Heart right ventricle (tissue), 16 donors: Measurements from ENCODE around the gene WDR91. TPM values are rescaled to one million over a fixed set of nuclear protein-coding genes. Genes with fewer than 3 reads are reported as not detected.

Experiments
- ATAC-seq, 8 donors: fragments of 200-7000 bp; cut with Tn5 transposase; one replicate each; pipeline ENCODE4 v1.9.1; 2020; ENCODE audit warnings: mild to moderate bottlenecking in 8 of 8, moderate library complexity in 8 of 8, moderate number of reproducible peaks in 1 of 8
- DNase-seq, 2 donors: peaks; one replicate each; pipeline ENCODE4 v3.0.0-alpha.2; 2020
- H3K27ac ChIP-seq, 10 donors: fragments of 200-600 bp; sonication (generic) in 2 of 10; one replicate each; pipeline versions ENCODE4 v1.5.0 to v1.8.0; 2020 to 2022; ENCODE audit warnings: mild to moderate bottlenecking in 3 of 10
- H3K27me3 ChIP-seq, 7 donors: fragments of 200-600 bp; one replicate each; pipeline ENCODE4 v1.8.0; 2021 to 2022; ENCODE audit warnings: mild to moderate bottlenecking in 2 of 7
- H3K36me3 ChIP-seq, 9 donors: fragments of 200-600 bp; sonication (generic) in 1 of 9; one replicate each; pipeline versions ENCODE4 v1.5.0 to v1.8.0; 2020 to 2022; ENCODE audit warnings: mild to moderate bottlenecking in 2 of 9
- H3K4me1 ChIP-seq, 9 donors: fragments of 200-600 bp; sonication (generic) in 1 of 9; one replicate each; pipeline versions ENCODE4 v1.5.0 to v1.8.0; 2020 to 2022; ENCODE audit warnings: mild to moderate bottlenecking in 4 of 9
- H3K4me3 ChIP-seq, 10 donors: fragments of 200-600 bp; sonication (generic) in 2 of 10; one replicate each; pipeline versions ENCODE4 v1.5.0 to v1.8.0; 2020 to 2022; ENCODE audit warnings: mild to moderate bottlenecking in 7 of 10, moderate library complexity in 2 of 10
- H3K9me3 ChIP-seq, 11 donors: fragments of 200-600 bp in 10 of 11; sonication (generic) in 2 of 11; one replicate each; pipeline versions ENCODE4 v1.5.0 to v1.8.0; 2013 to 2022; ENCODE audit warnings: mild to moderate bottlenecking in 2 of 11, control low read depth in 1 of 11, moderate library complexity in 1 of 11
- WGBS, 2 donors: extraction: QIAGEN DNeasy Blood & Tissue Kit; methylation state at CpG; one replicate each; pipeline ENCODE4 v1.1.7; 2013; ENCODE audit warnings: inconsistent platforms in 1 of 2; 5-methylcytosine and 5-hydroxymethylcytosine counted together
- intact Hi-C, 10 donors: fragments of 100-400 bp; cut with DNase I; formaldehyde crosslinking; loops; one replicate each; pipeline versions ENCODE4 v1.11.1 to v1.14.2; 2022
- polyA plus RNA-seq, 2 donors: library from polyadenylated mRNA; stranded (reverse); fragments of 200-250 nt; gene quantifications; one replicate each; pipeline ENCODE4 v1.2.3, GENCODE V29; 2013
- total RNA-seq, 10 donors: library from RNA; stranded (reverse); fragmentation: NEBNext Ultra II Directional in 3 of 10; extraction: Animal tissue kit (Norgen Biotek cat#: 25700) in 3 of 10; gene quantifications; one replicate each; pipeline versions ENCODE4 v1.2.1 to v1.2.4, GENCODE V29; 2021 to 2023
- TF ChIP-seq, protein P1 (sequence below), 9 donors: fragments of 200-600 bp; sonication (generic) in 2 of 9; IDR thresholded peaks; one replicate each; pipeline versions ENCODE4 v1.5.0 to v1.8.0; 2021 to 2022; ENCODE audit warnings: antibody characterized with exemption in 9 of 9, mild to moderate bottlenecking in 5 of 9, moderate library complexity in 1 of 9
- donor health status: Arrhythmogenic right ventricular cardiomyopathy.
- donor health status: ischemic (EF 13 %, LVEDD 7.1; RV severe dilation, severe dysfunction).
- donor health status: healthy with polysubstance abuse.
- donor health status: DM: no; HTN: yes; CAD: no.
- donor health status: DM: no; HTN: no; CAD: no.
- donor health status: ischemic (EF 25% LVEDD 6.9; RV normal size, moderate dysfunction).
- donor health status: ischemic (EF 25% LVEDD 5.7; RV mildly dilated, moderate dysfunction).
- donor health status: healthy.
- donor health status: DM: yes; HTN: yes; CAD: no.
- donor health status: Ischemic cardiomyopathy.
- donor health status: ischemic (EF 35%, LVEDD 5.7; RV mildly dilated, moderate dysfunction).
- donor health status: nonischemic (EF 11% LVEDD 7.7; RV severe dilation, severe dysfunction).
- donor health status: DM: yes; HTN: yes; CAD: no.
- donor health status: PGD.
- donor health status: ischemic (EF 29% LVEDD 5.4; RV normal size, mild dysfunction).
- donor health status: nonischemic (EF 23%, LVEDD 6.1; RV moderate dilation, normal function).

WDR91 gene
- total and polyA plus RNA-seq, 12 donors, result 3.0 to 10.4 (median 5.9) TPM

- DNase-seq (no peak), ATAC-seq (no peak)
- whole genome bisulfite sequencing, 2 donors, result 79 to 80% methylated on average over 1 of the region's 1 CpG
- peaks cover 0 to 43% (median 19%) of the 10 kb centered on the region in 11 donors for H3K9me3 ChIP-seq
- TF ChIP-seq, protein P1, sequence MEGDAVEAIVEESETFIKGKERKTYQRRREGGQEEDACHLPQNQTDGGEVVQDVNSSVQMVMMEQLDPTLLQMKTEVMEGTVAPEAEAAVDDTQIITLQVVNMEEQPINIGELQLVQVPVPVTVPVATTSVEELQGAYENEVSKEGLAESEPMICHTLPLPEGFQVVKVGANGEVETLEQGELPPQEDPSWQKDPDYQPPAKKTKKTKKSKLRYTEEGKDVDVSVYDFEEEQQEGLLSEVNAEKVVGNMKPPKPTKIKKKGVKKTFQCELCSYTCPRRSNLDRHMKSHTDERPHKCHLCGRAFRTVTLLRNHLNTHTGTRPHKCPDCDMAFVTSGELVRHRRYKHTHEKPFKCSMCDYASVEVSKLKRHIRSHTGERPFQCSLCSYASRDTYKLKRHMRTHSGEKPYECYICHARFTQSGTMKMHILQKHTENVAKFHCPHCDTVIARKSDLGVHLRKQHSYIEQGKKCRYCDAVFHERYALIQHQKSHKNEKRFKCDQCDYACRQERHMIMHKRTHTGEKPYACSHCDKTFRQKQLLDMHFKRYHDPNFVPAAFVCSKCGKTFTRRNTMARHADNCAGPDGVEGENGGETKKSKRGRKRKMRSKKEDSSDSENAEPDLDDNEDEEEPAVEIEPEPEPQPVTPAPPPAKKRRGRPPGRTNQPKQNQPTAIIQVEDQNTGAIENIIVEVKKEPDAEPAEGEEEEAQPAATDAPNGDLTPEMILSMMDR (IDR thresholded peaks at IDR 0.05), result no peak
- no peak overlapping the region for H3K27ac ChIP-seq
- H3K4me1 ChIP-seq, result peaks cover 22 to 62% (median 47%) of the 10 kb centered on the region in 9 donors
- H3K4me3 ChIP-seq, result no peak overlapping the region
- H3K27me3 ChIP-seq, result no peaks in the 10 kb centered on the region
- peaks cover 0 to 52% (median 0%) of the 10 kb centered on the region in 9 donors for H3K36me3 ChIP-seq
- intact Hi-C loops, result no loop called here
These were observed 56.6 kb downstream of the WDR91 start for GRCh38 chr7:135154734-135155133.

DNA sequence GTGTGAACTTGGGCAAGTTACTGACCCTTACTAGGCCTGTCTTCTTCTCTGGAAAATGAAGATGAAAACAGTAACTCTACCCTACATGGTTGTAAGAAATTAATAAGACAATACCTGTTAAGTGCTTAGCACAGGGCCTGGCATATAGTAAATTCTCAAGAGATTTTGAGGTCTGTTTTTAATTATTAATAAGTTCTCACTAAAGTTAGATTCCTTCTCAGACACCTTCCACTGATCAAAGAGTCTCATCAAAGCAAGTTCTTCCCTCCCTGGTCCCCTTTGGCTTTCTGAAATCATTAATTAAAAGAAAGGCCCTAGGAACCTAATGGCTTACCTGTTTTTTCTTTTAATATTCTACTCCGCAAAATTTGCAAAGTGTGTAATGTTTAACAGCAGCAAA is 58.9 kb downstream of the WDR91 start:
- ATAC-seq (no peak), DNase-seq (no peak)
- H3K4me3 ChIP-seq, result no peak overlapping the region
- intact Hi-C loops, result no loop called here
- no peaks in the 10 kb centered on the region for H3K27me3 ChIP-seq
- 53 to 97% methylated on average over 1 of the region's 1 CpG for WGBS, 2 donors
- H3K36me3 ChIP-seq, result peaks cover 0 to 50% (median 0%) of the 10 kb centered on the region in 9 donors
- peak overlapping the region in 3 of 10 donors; percentile 94 to 96 (median 95) for H3K27ac ChIP-seq
- TF ChIP-seq, protein P1 (IDR thresholded peaks at IDR 0.05), result no peak
- peaks cover 0 to 43% (median 19%) of the 10 kb centered on the region in 11 donors for H3K9me3 ChIP-seq
- H3K4me1 ChIP-seq, result peaks cover 2 to 49% (median 35%) of the 10 kb centered on the region in 9 donors

- no peak for DNase-seq
- peaks cover 0 to 41% (median 0%) of the 10 kb centered on the region in 9 donors for H3K36me3 ChIP-seq
- peak overlapping the region in 2 of 10 donors; percentile 61 to 69 for H3K4me3 ChIP-seq
- H3K9me3 ChIP-seq, result peaks cover 0 to 39% (median 17%) of the 10 kb centered on the region in 11 donors
- H3K27me3 ChIP-seq, result no peaks in the 10 kb centered on the region
- 62 to 69% methylated on average over 6 of the region's 6 CpGs for WGBS, 2 donors
- peaks cover 2 to 53% (median 38%) of the 10 kb centered on the region in 9 donors for H3K4me1 ChIP-seq
- peak in 4 of 8 donors; percentile 10 to 32 (median 31) for ATAC-seq
- H3K27ac ChIP-seq, result peak overlapping the region in 9 of 10 donors; percentile 87 to 97 (median 94)
- TF ChIP-seq, protein P1 (IDR thresholded peaks at IDR 0.05), result no peak
- intact Hi-C loops, result no loop called here
These were observed 59.8 kb downstream of the WDR91 start for GRCh38 chr7:135151533-135151932.

DNA sequence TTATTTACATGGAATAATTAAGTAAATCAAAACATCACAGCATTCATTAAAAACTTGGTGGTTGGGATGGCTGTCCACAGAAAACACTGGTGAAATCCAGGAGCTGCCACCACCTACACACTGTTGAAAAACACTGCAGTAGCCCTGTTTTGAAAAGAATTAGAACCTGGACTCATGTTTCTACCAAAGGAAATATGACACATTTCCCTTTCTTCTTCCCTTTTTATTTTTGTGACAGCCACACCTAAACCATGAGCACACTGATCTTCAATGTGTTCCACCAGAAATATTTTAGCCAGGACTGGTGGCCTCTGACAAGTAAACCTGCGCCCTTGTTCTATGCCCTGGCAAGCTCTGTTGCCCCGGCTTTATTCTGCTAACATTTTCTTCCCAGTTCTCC is 60.2 kb downstream of the WDR91 start:
- peaks cover 0 to 35% (median 13%) of the 10 kb centered on the region in 11 donors for H3K9me3 ChIP-seq
- no peak for DNase-seq
- peaks cover 0 to 37% (median 0%) of the 10 kb centered on the region in 9 donors for H3K36me3 ChIP-seq
- peak overlapping the region in 6 of 10 donors; percentile 59 to 69 (median 62) for H3K4me3 ChIP-seq
- H3K27me3 ChIP-seq, result no peaks in the 10 kb centered on the region
- peak in 4 of 8 donors; percentile 3 to 28 (median 14) for ATAC-seq
- 73 to 82% methylated on average over 2 of the region's 2 CpGs for WGBS, 2 donors
- peaks cover 6 to 57% (median 42%) of the 10 kb centered on the region in 9 donors for H3K4me1 ChIP-seq
- intact Hi-C loops, result no loop called here
- TF ChIP-seq, protein P1 (IDR thresholded peaks at IDR 0.05), result no peak
- peak overlapping the region in 9 of 10 donors; percentile 87 to 97 (median 94) for H3K27ac ChIP-seq
